Activated naive CD8-positive, alpha-beta T cell treated with anti-CD3 and anti-CD28 coated beads, Interleukin-2, amount 50 U/mL, for 24 hours (primary cell): ENCODE results near the gene NTRK3.

Experiments used
- ATAC-seq: fragments of 150-1000 bp; cut with Tn5 transposase; one replicate; pipeline ENCODE4 v1.10.0; 2021
- DNase-seq: peaks from one replicate; pipeline ENCODE4 v3.0.0; 2021
- H3K27ac Mint-ChIP-seq: one replicate; pipeline ENCODE4 v1.8.0; 2021; ENCODE audit warnings: mild to moderate bottlenecking, mixed read lengths
- H3K27me3 Mint-ChIP-seq: one replicate; pipeline ENCODE4 v1.8.0; 2021; ENCODE audit warnings: mixed read lengths
- H3K36me3 Mint-ChIP-seq: one replicate; pipeline ENCODE4 v1.8.0; 2021; ENCODE audit warnings: low read depth, mixed read lengths
- H3K4me1 Mint-ChIP-seq: one replicate; pipeline ENCODE4 v1.8.0; 2021; ENCODE audit warnings: mixed read lengths
- H3K4me3 Mint-ChIP-seq: one replicate; pipeline ENCODE4 v1.8.0; 2021; ENCODE audit warnings: mild to moderate bottlenecking, moderate library complexity, mixed read lengths
- H3K9me3 Mint-ChIP-seq: one replicate; pipeline ENCODE4 v1.8.0; 2021; ENCODE audit warnings: mixed read lengths

Gene NTRK3

GRCh38 chr15:88144921-88145653 lies 111.5 kb downstream of the NTRK3 start:
- Mint-ChIP-seq H3K4me3 (no peak overlapping the region), H3K36me3 (no peaks in the 10 kb centered on the region), H3K27me3 (peaks cover 6% of the 10 kb centered on the region), H3K4me1 (no peaks in the 10 kb centered on the region), H3K27ac (no peak overlapping the region), H3K9me3 (no peaks in the 10 kb centered on the region)
- DNase-seq (no peak), ATAC-seq (no peak)

GRCh38 chr15:88142121-88142520 lies 114.4 kb downstream of the NTRK3 start:
- no peak overlapping the region for H3K27ac Mint-ChIP-seq
- ATAC-seq (no peak), DNase-seq (no peak)
- peaks cover 2% of the 10 kb centered on the region for H3K27me3 Mint-ChIP-seq
- H3K36me3 Mint-ChIP-seq: no peaks in the 10 kb centered on the region
- H3K4me3 Mint-ChIP-seq: no peak overlapping the region
- H3K4me1 Mint-ChIP-seq: no peaks in the 10 kb centered on the region
- H3K9me3 Mint-ChIP-seq: no peaks in the 10 kb centered on the region

- no peak for DNase-seq
- Mint-ChIP-seq H3K4me3 (no peak overlapping the region), H3K27me3 (peaks cover 2% of the 10 kb centered on the region), H3K9me3 (no peaks in the 10 kb centered on the region), H3K4me1 (no peaks in the 10 kb centered on the region), H3K36me3 (no peaks in the 10 kb centered on the region), H3K27ac (no peak overlapping the region)
- no peak for ATAC-seq
Measured at GRCh38 chr15:88141269-88141889, 115.2 kb downstream of the NTRK3 start.

GRCh38 chr15:88140398-88140797 lies 116.1 kb downstream of the NTRK3 start:
- Mint-ChIP-seq H3K4me3 (no peak overlapping the region), H3K27me3 (peaks cover 5% of the 10 kb centered on the region), H3K4me1 (no peaks in the 10 kb centered on the region), H3K9me3 (no peaks in the 10 kb centered on the region), H3K27ac (no peak overlapping the region), H3K36me3 (no peaks in the 10 kb centered on the region)
- DNase-seq (no peak), ATAC-seq (no peak)

GRCh38 chr15:88139936-88140335 lies 116.6 kb downstream of the NTRK3 start:
- Mint-ChIP-seq H3K27ac (no peak overlapping the region), H3K4me1 (no peaks in the 10 kb centered on the region), H3K9me3 (no peaks in the 10 kb centered on the region), H3K27me3 (peaks cover 5% of the 10 kb centered on the region), H3K36me3 (no peaks in the 10 kb centered on the region), H3K4me3 (no peak overlapping the region)
- ATAC-seq (no peak), DNase-seq (no peak)

- Mint-ChIP-seq H3K4me3 (no peak overlapping the region), H3K36me3 (no peaks in the 10 kb centered on the region), H3K9me3 (no peaks in the 10 kb centered on the region), H3K27ac (no peak overlapping the region), H3K4me1 (no peaks in the 10 kb centered on the region), H3K27me3 (peaks cover 5% of the 10 kb centered on the region)
- ATAC-seq (no peak), DNase-seq (no peak)
Measured at GRCh38 chr15:88133795-88134194, 122.7 kb downstream of the NTRK3 start.

- H3K4me3 Mint-ChIP-seq: no peak overlapping the region
- peaks cover 3% of the 10 kb centered on the region for H3K27me3 Mint-ChIP-seq
- no peak for ATAC-seq
- no peak overlapping the region for H3K27ac Mint-ChIP-seq
- no peaks in the 10 kb centered on the region for H3K9me3 Mint-ChIP-seq
- DNase-seq: no peak
- no peaks in the 10 kb centered on the region for H3K36me3 Mint-ChIP-seq
- no peaks in the 10 kb centered on the region for H3K4me1 Mint-ChIP-seq
Measured at GRCh38 chr15:88132499-88132898, 124.0 kb downstream of the NTRK3 start.

- peaks cover 3% of the 10 kb centered on the region for H3K27me3 Mint-ChIP-seq
- DNase-seq (no peak), ATAC-seq (no peak)
- no peaks in the 10 kb centered on the region for H3K4me1 Mint-ChIP-seq
- H3K36me3 Mint-ChIP-seq: no peaks in the 10 kb centered on the region
- H3K9me3 Mint-ChIP-seq: no peaks in the 10 kb centered on the region
- H3K27ac Mint-ChIP-seq: no peak overlapping the region
- no peak overlapping the region for H3K4me3 Mint-ChIP-seq
Measured at GRCh38 chr15:88131937-88132336, 124.6 kb downstream of the NTRK3 start.

GRCh38 chr15:88127432-88127790 lies 129.1 kb downstream of the NTRK3 start:
- Mint-ChIP-seq H3K36me3 (no peaks in the 10 kb centered on the region), H3K9me3 (no peaks in the 10 kb centered on the region), H3K4me1 (no peaks in the 10 kb centered on the region), H3K27me3 (no peaks in the 10 kb centered on the region), H3K27ac (no peak overlapping the region), H3K4me3 (no peak overlapping the region)
- no peak for DNase-seq
- ATAC-seq: no peak

- no peak overlapping the region for H3K4me3 Mint-ChIP-seq
- no peak for ATAC-seq
- H3K9me3 Mint-ChIP-seq: no peaks in the 10 kb centered on the region
Measured at GRCh38 chr15:88126695-88127431, 129.7 kb downstream of the NTRK3 start.

GRCh38 chr15:88125576-88125975 lies 131.0 kb downstream of the NTRK3 start:
- H3K27me3 Mint-ChIP-seq: no peaks in the 10 kb centered on the region
- H3K4me1 Mint-ChIP-seq: no peaks in the 10 kb centered on the region
- H3K27ac Mint-ChIP-seq: no peak overlapping the region
- no peaks in the 10 kb centered on the region for H3K36me3 Mint-ChIP-seq
- ATAC-seq: no peak
- DNase-seq: no peak
- no peaks in the 10 kb centered on the region for H3K9me3 Mint-ChIP-seq
- no peak overlapping the region for H3K4me3 Mint-ChIP-seq

More at GRCh38 chr15:88126695-88127431, 129.7 kb downstream of the NTRK3 start:
- H3K27me3 Mint-ChIP-seq: no peaks in the 10 kb centered on the region
- H3K4me1 Mint-ChIP-seq: no peaks in the 10 kb centered on the region
- no peak overlapping the region for H3K27ac Mint-ChIP-seq
- DNase-seq: no peak
- H3K36me3 Mint-ChIP-seq: no peaks in the 10 kb centered on the region

GRCh38 chr15:88124199-88124598 lies 132.3 kb downstream of the NTRK3 start:
- Mint-ChIP-seq H3K27ac (no peak overlapping the region), H3K27me3 (no peaks in the 10 kb centered on the region), H3K36me3 (no peaks in the 10 kb centered on the region), H3K9me3 (no peaks in the 10 kb centered on the region), H3K4me1 (no peaks in the 10 kb centered on the region), H3K4me3 (no peak overlapping the region)
- no peak for DNase-seq
- no peak for ATAC-seq

GRCh38 chr15:88121968-88122530 lies 134.5 kb downstream of the NTRK3 start:
- DNase-seq (no peak), ATAC-seq (no peak)
- no peaks in the 10 kb centered on the region for H3K9me3 Mint-ChIP-seq
- H3K4me3 Mint-ChIP-seq: no peak overlapping the region
- no peaks in the 10 kb centered on the region for H3K36me3 Mint-ChIP-seq
- H3K27ac Mint-ChIP-seq: no peak overlapping the region
- no peaks in the 10 kb centered on the region for H3K27me3 Mint-ChIP-seq
- H3K4me1 Mint-ChIP-seq: no peaks in the 10 kb centered on the region

GRCh38 chr15:88120026-88120425 lies 136.5 kb downstream of the NTRK3 start:
- Mint-ChIP-seq H3K4me1 (no peaks in the 10 kb centered on the region), H3K27me3 (no peaks in the 10 kb centered on the region), H3K9me3 (no peaks in the 10 kb centered on the region), H3K27ac (no peak overlapping the region), H3K4me3 (no peak overlapping the region), H3K36me3 (no peaks in the 10 kb centered on the region)
- ATAC-seq: no peak
- DNase-seq: no peak

- Mint-ChIP-seq H3K4me1 (no peaks in the 10 kb centered on the region), H3K27ac (no peak overlapping the region), H3K4me3 (no peak overlapping the region), H3K36me3 (no peaks in the 10 kb centered on the region), H3K9me3 (no peaks in the 10 kb centered on the region), H3K27me3 (no peaks in the 10 kb centered on the region)
- ATAC-seq (no peak), DNase-seq (no peak)
Measured at GRCh38 chr15:88118741-88119140, 137.8 kb downstream of the NTRK3 start.
